Activated T-helper 9 cell treated with anti-CD3 and anti-CD28 coated beads, Interleukin-2, amount 50 U/mL, for 16 hours (primary cell): ENCODE results near the gene SHC3.

ENCODE experiments used
- DNase-seq: peaks from one replicate; pipeline ENCODE4 v3.0.0-alpha.2; 2020; ENCODE audit warnings: low read depth

SHC3 gene

GRCh38 chr9:89000973-89001916 lies 177.4 kb downstream of the SHC3 start:
- peak; percentile 40 for DNase-seq

- no peak for DNase-seq
These were observed 178.2 kb downstream of the SHC3 start for GRCh38 chr9:89000371-89000781.

GRCh38 chr9:88998911-88999310 lies 179.7 kb downstream of the SHC3 start:
- DNase-seq, result no peak

GRCh38 chr9:88998503-88998902 lies 180.1 kb downstream of the SHC3 start:
- no peak for DNase-seq

- DNase-seq, result no peak
These were observed 181.0 kb downstream of the SHC3 start for GRCh38 chr9:88997646-88998045.

GRCh38 chr9:88996921-88997235 lies 181.7 kb downstream of the SHC3 start:
- no peak for DNase-seq

- DNase-seq, result no peak
These were observed 182.3 kb downstream of the SHC3 start for GRCh38 chr9:88996046-88996920.

- DNase-seq, result no peak
These were observed 183.0 kb downstream of the SHC3 start for GRCh38 chr9:88995627-88996026.

GRCh38 chr9:88995200-88995577 lies 183.4 kb downstream of the SHC3 start:
- no peak for DNase-seq

GRCh38 chr9:88994469-88995199 lies 184.0 kb downstream of the SHC3 start:
- DNase-seq, result no peak

- no peak for DNase-seq
These were observed 184.7 kb downstream of the SHC3 start for GRCh38 chr9:88993871-88994460.

GRCh38 chr9:88993327-88993726 lies 185.3 kb downstream of the SHC3 start:
- DNase-seq, result no peak

- DNase-seq, result no peak
These were observed 186.1 kb downstream of the SHC3 start for GRCh38 chr9:88992556-88992955.

- no peak for DNase-seq
These were observed 187.3 kb downstream of the SHC3 start, which contains the start of gene S1PR3 for GRCh38 chr9:88991066-88992034. S1PR3 (plus strand) TSS chr9:88991468; CDS start chr9:89001201, 9,733 bp downstream.

- DNase-seq, result no peak
These were observed 187.9 kb downstream of the SHC3 start for GRCh38 chr9:88990729-88991065.

GRCh38 chr9:88990041-88990728 lies 188.4 kb downstream of the SHC3 start:
- DNase-seq, result no peak

GRCh38 chr9:88988796-88989641 lies 189.6 kb downstream of the SHC3 start:
- no peak for DNase-seq

GRCh38 chr9:88987661-88988060 lies 191.0 kb downstream of the SHC3 start:
- no peak for DNase-seq

GRCh38 chr9:88986776-88987175 lies 191.8 kb downstream of the SHC3 start:
- DNase-seq, result no peak
